ENCODE results near the gene CAPRIN2. TPM values are rescaled to one million over a fixed set of nuclear protein-coding genes. Genes with fewer than 3 reads are reported as not detected.

Gene CAPRIN2
- total RNA-seq, 1 donor from 2014 or later, result 22.7 TPM

DNA sequence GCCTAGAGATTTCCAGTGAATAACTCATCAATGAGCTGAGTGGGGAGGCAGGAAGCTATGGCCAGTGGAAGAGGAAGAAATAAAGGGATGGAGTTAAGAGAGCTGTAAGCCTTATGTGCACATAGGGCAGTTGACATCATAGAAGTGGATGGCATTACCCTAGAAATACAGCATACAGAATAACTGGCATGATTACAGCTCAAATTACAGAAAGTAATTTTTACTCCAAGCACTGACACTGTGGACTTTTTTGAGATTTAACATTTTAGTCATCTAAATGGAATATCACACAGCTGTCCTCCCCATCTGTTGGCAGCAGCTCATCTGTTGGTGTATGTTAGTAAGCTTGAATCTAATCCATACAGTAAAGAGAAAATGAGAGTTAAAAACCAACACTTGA, 53.7 kb downstream of the CAPRIN2 start:
- H3K4me3 ChIP-seq (ENCODE audit: low read depth, low read length), result no peak overlapping the region
- TF ChIP-seq, protein P1, sequence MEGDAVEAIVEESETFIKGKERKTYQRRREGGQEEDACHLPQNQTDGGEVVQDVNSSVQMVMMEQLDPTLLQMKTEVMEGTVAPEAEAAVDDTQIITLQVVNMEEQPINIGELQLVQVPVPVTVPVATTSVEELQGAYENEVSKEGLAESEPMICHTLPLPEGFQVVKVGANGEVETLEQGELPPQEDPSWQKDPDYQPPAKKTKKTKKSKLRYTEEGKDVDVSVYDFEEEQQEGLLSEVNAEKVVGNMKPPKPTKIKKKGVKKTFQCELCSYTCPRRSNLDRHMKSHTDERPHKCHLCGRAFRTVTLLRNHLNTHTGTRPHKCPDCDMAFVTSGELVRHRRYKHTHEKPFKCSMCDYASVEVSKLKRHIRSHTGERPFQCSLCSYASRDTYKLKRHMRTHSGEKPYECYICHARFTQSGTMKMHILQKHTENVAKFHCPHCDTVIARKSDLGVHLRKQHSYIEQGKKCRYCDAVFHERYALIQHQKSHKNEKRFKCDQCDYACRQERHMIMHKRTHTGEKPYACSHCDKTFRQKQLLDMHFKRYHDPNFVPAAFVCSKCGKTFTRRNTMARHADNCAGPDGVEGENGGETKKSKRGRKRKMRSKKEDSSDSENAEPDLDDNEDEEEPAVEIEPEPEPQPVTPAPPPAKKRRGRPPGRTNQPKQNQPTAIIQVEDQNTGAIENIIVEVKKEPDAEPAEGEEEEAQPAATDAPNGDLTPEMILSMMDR (conservative IDR thresholded peaks at IDR 0.05; ENCODE audit: low read depth, low read length), result no peak
- DNase-seq (ENCODE audit: low read depth), result no peak

DNA sequence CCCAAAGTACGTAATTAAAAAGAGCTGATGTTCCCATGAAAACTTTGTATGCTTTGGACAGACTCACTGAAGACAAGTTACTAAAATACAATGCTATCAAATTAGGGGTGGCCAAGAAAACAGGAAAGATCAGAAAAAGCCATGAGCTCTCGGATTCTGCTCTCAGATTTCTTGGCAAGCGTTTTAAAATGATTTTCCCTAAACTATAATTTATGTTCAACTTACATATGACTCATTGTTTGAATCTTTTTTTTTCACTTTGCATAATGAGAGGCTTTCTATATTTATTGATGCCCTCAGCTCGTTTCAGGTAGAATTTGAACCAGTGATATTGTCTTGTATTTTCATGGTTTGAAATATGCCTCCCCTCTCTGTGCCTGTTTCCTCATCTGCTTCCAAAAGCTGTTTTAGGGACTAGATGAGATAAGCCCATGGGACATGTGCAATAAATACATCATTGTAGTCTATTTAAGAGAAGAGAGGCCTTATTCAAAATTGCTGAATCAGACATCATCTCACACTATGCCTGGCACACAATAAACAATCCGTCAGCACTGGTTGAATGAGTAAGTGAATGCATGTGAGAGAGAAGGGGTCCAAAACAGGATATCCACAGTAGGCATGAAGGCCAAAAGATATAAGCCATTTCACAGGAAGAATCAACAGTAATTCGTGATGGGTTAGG, 54.4 kb downstream of the CAPRIN2 start:
- TF ChIP-seq, protein P1 (conservative IDR thresholded peaks at IDR 0.05; ENCODE audit: low read depth, low read length), result no peak
- no peak overlapping the region for H3K4me3 ChIP-seq (ENCODE audit: low read depth, low read length)
- DNase-seq (ENCODE audit: low read depth), result no peak

DNA sequence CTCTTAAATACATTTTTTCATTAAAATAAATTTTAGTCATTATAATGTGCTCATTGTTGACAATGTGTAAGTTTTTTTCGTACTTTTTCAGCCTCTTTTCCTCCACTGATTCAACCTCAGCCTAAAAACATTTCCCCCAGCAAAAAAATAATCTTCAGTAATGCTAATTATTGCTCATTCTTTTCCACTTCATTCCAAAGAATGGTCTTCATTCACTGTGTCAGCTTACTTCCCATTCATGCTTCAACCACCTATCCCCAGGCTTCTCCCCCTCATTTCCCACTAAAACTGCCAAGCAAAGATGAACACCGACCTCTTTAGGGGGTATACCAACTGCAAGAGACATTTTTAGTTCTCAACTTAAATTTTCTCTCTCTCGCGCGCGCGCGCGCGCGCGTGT, 56.4 kb downstream of the CAPRIN2 start:
- no peak overlapping the region for H3K4me3 ChIP-seq (ENCODE audit: low read depth, low read length)
- DNase-seq (ENCODE audit: low read depth), result no peak
- TF ChIP-seq, protein P1 (conservative IDR thresholded peaks at IDR 0.05; ENCODE audit: low read depth, low read length), result no peak

DNA sequence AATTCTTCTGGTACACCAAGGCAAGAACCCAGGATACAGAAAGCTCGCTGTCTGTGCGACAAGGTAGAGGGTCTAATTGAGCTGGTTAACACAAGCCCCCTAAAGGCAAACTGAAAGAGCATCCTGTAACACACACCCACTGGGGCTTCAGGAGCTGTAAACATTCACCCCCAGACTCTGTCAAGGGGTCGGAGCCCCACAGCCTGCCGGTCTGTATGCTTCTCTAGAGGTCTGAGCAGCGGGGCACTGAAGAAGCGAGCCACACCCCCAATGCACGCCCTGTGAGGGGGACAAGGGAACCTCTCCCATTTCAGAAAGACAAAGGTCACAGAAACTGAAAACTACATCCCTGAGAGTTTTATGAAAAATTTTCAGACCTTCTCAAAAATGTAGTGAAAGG, 57.8 kb downstream of the CAPRIN2 start:
- TF ChIP-seq, protein P1 (conservative IDR thresholded peaks at IDR 0.05; ENCODE audit: low read depth, low read length), result no peak
- no peak for DNase-seq (ENCODE audit: low read depth)
- no peak overlapping the region for H3K4me3 ChIP-seq (ENCODE audit: low read depth, low read length)

DNA sequence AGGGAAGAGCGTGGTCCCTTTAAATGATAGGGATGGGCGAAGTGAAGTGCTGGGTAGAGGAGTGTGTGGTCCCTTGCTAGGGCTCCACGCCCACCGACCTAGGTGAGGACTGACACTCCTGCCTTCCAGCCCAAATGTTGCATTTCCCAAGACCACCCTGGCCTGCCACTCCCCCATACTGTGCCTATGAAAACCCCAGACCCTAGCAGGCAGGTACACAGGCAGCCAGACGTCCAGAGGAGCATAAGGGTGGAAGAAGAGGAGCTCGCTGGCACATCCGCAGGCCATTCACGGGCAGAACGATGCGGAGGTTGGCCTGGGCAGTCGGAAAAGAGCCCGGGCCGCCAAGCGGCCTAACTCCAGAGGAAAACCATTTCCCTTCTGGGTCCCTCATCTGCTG, 58.3 kb downstream of the CAPRIN2 start:
- TF ChIP-seq, protein P1 (conservative IDR thresholded peaks at IDR 0.05; ENCODE audit: low read depth, low read length), result no peak
- DNase-seq (ENCODE audit: low read depth), result no peak
- peak overlapping the region; percentile 94 for H3K4me3 ChIP-seq (ENCODE audit: low read depth, low read length)

DNA sequence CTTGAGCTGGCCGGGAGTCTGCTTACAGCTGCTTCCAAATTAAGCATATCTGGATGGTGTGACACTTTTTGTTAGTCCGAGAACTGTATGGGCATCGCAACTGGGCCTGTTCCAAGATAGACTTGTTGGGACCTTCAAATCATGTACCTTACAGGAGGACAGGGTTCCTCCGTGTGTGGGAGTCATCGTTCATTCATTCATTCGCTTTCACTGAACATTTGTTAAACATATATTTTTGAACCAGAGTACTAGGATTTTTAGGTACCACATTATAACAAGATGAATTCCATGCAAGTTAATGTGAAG, 58.7 kb downstream of the CAPRIN2 start:
- TF ChIP-seq, protein P1 (conservative IDR thresholded peaks at IDR 0.05; ENCODE audit: low read depth, low read length), result no peak

More for the DNA sequence above, 58.7 kb downstream of the CAPRIN2 start:
- H3K4me3 ChIP-seq (ENCODE audit: low read depth, low read length), result peak overlapping the region; percentile 94
- DNase-seq (ENCODE audit: low read depth), result no peak
